GM18909 (cell line): ENCODE data around the gene NCAM2.

Source experiments
- ATAC-seq: cut with Tn5 transposase; IDR thresholded peaks from one replicate; pipeline ENCODE4 v1.9.1; 2021; ENCODE audit warnings: mild to moderate bottlenecking; ENCODE audit not compliant: unreplicated experiment, poor library complexity

The NCAM2 gene

GRCh38 chr21:21286170-21286798 is 288.1 kb downstream of the NCAM2 start:
- no peak for ATAC-seq

GRCh38 chr21:21290751-21291150 is 292.5 kb downstream of the NCAM2 start:
- no peak for ATAC-seq

GRCh38 chr21:21291883-21292569 is 293.8 kb downstream of the NCAM2 start:
- ATAC-seq: no peak

- ATAC-seq: no peak
Measured at GRCh38 chr21:21295303-21295702, 297.1 kb downstream of the NCAM2 start.

- ATAC-seq: no peak
Measured at GRCh38 chr21:21297211-21297610, 299.0 kb downstream of the NCAM2 start.

- ATAC-seq: no peak
Measured at GRCh38 chr21:21301013-21301412, 302.8 kb downstream of the NCAM2 start.

- no peak for ATAC-seq
Measured at GRCh38 chr21:21309510-21309909, 311.3 kb downstream of the NCAM2 start.

GRCh38 chr21:21324297-21324696 is 326.1 kb downstream of the NCAM2 start:
- ATAC-seq: no peak

GRCh38 chr21:21332492-21332891 is 334.3 kb downstream of the NCAM2 start:
- ATAC-seq: no peak

GRCh38 chr21:21341041-21341440 is 342.8 kb downstream of the NCAM2 start:
- ATAC-seq: no peak

GRCh38 chr21:21345296-21345695 is 347.1 kb downstream of the NCAM2 start:
- ATAC-seq: no peak

GRCh38 chr21:21345872-21346271 is 347.7 kb downstream of the NCAM2 start:
- ATAC-seq: no peak

GRCh38 chr21:21366277-21366676 is 368.1 kb downstream of the NCAM2 start:
- no peak for ATAC-seq

GRCh38 chr21:21367583-21367982 is 369.4 kb downstream of the NCAM2 start:
- no peak for ATAC-seq

GRCh38 chr21:21373969-21374368 is 375.8 kb downstream of the NCAM2 start:
- ATAC-seq: no peak

GRCh38 chr21:21383126-21383525 is 384.9 kb downstream of the NCAM2 start:
- ATAC-seq: no peak

GRCh38 chr21:21384977-21385376 is 386.8 kb downstream of the NCAM2 start:
- no peak for ATAC-seq

GRCh38 chr21:21385404-21385803 is 387.2 kb downstream of the NCAM2 start:
- no peak for ATAC-seq

GRCh38 chr21:21387916-21388315 is 389.7 kb downstream of the NCAM2 start:
- ATAC-seq: no peak

- ATAC-seq: no peak
Measured at GRCh38 chr21:21394064-21394463, 395.9 kb downstream of the NCAM2 start.

- no peak for ATAC-seq
Measured at GRCh38 chr21:21396424-21396823, 398.2 kb downstream of the NCAM2 start.

- ATAC-seq: no peak
Measured at GRCh38 chr21:21397464-21397863, 399.3 kb downstream of the NCAM2 start.
